ENCODE measurements around the gene AGBL4.

AGBL4 gene

GRCh38 chr1:48920851-48921250 is 1102.9 kb downstream of the AGBL4 start:
- no peaks in the 10 kb centered on the region for H4K20me1 ChIP-seq (ENCODE audit: insufficient read depth, low read length)

GRCh38 chr1:48917901-48918603 is 1105.7 kb downstream of the AGBL4 start:
- Histone ChIP-seq H3K4me3 (ENCODE audit: low read depth, low read length, poor library complexity, severe bottlenecking) (no peak overlapping the region), H3K9me2 (ENCODE audit: low read depth, low read length) (no peaks in the 10 kb centered on the region), H3K9me3 (ENCODE audit: low read length) (no peaks in the 10 kb centered on the region), H3K36me3 (ENCODE audit: insufficient read depth, low read length) (no peaks in the 10 kb centered on the region), H4K20me1 (ENCODE audit: insufficient read depth, low read length) (no peaks in the 10 kb centered on the region), H2AFZ (ENCODE audit: low read length) (no peak overlapping the region), H3K4me2 (ENCODE audit: low read length) (no peak overlapping the region), H3K27ac (ENCODE audit: low read depth, low read length, poor library complexity, severe bottlenecking) (no peak overlapping the region), H3K4me1 (ENCODE audit: insufficient read depth, low read length, severe bottlenecking) (no peaks in the 10 kb centered on the region), H3F3A (ENCODE audit: insufficient read depth, low read length) (no peaks in the 10 kb centered on the region), H3K9ac (ENCODE audit: low read length) (no peak overlapping the region), H3K79me2 (ENCODE audit: insufficient read depth, low read length) (no peaks in the 10 kb centered on the region), H3K27me3 (ENCODE audit: insufficient read depth, low read length) (no peaks in the 10 kb centered on the region)
- TF ChIP-seq EZH2 (IDR thresholded peaks at IDR 0.05; ENCODE audit: borderline replicate concordance, low read length) (no peak), CTCF (IDR thresholded peaks at IDR 0.05; ENCODE audit: low read length) (no peak)

More at GRCh38 chr1:48920851-48921250, 1102.9 kb downstream of the AGBL4 start:
- Histone ChIP-seq H3K27me3 (ENCODE audit: insufficient read depth, low read length) (no peaks in the 10 kb centered on the region), H3K79me2 (ENCODE audit: insufficient read depth, low read length) (no peaks in the 10 kb centered on the region), H3K9me3 (ENCODE audit: low read length) (no peaks in the 10 kb centered on the region), H3K36me3 (ENCODE audit: insufficient read depth, low read length) (no peaks in the 10 kb centered on the region), H3F3A (ENCODE audit: insufficient read depth, low read length) (no peaks in the 10 kb centered on the region), H2AFZ (ENCODE audit: low read length) (no peak overlapping the region), H3K4me1 (ENCODE audit: insufficient read depth, low read length, severe bottlenecking) (no peaks in the 10 kb centered on the region), H3K4me3 (ENCODE audit: low read depth, low read length, poor library complexity, severe bottlenecking) (no peak overlapping the region), H3K9me2 (ENCODE audit: low read depth, low read length) (no peaks in the 10 kb centered on the region), H3K4me2 (ENCODE audit: low read length) (no peak overlapping the region), H3K9ac (ENCODE audit: low read length) (no peak overlapping the region), H3K27ac (ENCODE audit: low read depth, low read length, poor library complexity, severe bottlenecking) (no peak overlapping the region)
- TF ChIP-seq EZH2 (IDR thresholded peaks at IDR 0.05; ENCODE audit: borderline replicate concordance, low read length): no peak
- no peak for TF ChIP-seq CTCF (IDR thresholded peaks at IDR 0.05; ENCODE audit: low read length)

- no peaks in the 10 kb centered on the region for H4K20me1 ChIP-seq (ENCODE audit: insufficient read depth, low read length)
- TF ChIP-seq EZH2 (IDR thresholded peaks at IDR 0.05; ENCODE audit: borderline replicate concordance, low read length) (no peak), CTCF (IDR thresholded peaks at IDR 0.05; ENCODE audit: low read length) (no peak)
- no peaks in the 10 kb centered on the region for H3K9me3 ChIP-seq (ENCODE audit: low read length)
- H3K4me2 ChIP-seq (ENCODE audit: low read length): no peak overlapping the region
- no peaks in the 10 kb centered on the region for H3K27me3 ChIP-seq (ENCODE audit: insufficient read depth, low read length)
- no peak overlapping the region for H3K27ac ChIP-seq (ENCODE audit: low read depth, low read length, poor library complexity, severe bottlenecking)
- H3F3A ChIP-seq (ENCODE audit: insufficient read depth, low read length): no peaks in the 10 kb centered on the region
- H3K4me3 ChIP-seq (ENCODE audit: low read depth, low read length, poor library complexity, severe bottlenecking): no peak overlapping the region
- no peaks in the 10 kb centered on the region for H3K9me2 ChIP-seq (ENCODE audit: low read depth, low read length)
- H3K9ac ChIP-seq (ENCODE audit: low read length): no peak overlapping the region
- H3K4me1 ChIP-seq (ENCODE audit: insufficient read depth, low read length, severe bottlenecking): no peaks in the 10 kb centered on the region
- no peaks in the 10 kb centered on the region for H3K36me3 ChIP-seq (ENCODE audit: insufficient read depth, low read length)
- no peak overlapping the region for H2AFZ ChIP-seq (ENCODE audit: low read length)
- H3K79me2 ChIP-seq (ENCODE audit: insufficient read depth, low read length): no peaks in the 10 kb centered on the region
Measured at GRCh38 chr1:48917070-48917454, 1106.7 kb downstream of the AGBL4 start.

Data from OCI-LY1 (cell line).